ENCODE measurements around the gene RASSF4.

Gene RASSF4, protein sequence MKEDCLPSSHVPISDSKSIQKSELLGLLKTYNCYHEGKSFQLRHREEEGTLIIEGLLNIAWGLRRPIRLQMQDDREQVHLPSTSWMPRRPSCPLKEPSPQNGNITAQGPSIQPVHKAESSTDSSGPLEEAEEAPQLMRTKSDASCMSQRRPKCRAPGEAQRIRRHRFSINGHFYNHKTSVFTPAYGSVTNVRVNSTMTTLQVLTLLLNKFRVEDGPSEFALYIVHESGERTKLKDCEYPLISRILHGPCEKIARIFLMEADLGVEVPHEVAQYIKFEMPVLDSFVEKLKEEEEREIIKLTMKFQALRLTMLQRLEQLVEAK

DNA sequence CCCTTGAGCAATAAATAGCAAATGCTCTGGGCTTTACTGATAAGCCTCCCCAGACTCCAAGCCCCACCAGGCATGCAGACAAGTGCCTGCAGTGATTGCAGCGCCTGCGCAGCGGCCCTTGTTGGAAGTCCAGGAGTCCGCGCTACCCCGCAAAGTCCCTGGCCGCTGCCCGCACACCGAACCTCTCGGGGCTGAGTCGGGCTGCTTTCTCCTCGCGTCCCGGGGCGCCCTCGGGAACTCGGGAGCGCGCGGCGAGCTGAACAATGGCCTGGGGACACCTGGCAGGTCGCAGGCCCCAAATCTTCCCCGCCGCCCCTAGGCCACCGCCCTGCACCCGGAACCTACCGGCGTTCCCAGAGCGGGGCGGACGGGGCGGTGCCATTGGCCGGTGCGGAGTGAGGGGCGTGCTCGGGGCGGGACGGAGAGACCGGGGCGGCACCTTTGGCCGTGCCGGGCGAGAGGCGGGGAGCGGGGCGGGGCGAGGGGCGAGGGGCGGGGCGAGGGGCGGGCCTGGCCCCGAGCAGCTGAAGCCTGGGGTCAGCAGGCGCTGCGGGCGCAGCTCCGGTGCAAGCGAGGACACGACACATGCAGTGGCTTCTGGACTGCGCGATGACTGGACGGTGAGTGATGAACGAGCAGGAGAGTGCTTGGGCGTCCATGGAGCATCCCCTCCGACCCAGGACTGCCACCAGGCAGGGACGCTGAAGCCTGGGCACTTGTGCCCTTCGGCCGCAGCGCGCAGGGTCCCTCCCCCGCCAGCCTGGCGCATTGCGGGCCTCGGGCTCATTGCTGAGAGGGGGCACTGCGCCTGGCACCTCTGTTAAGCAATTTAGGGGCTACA, at the start of gene RASSF4:
TSS of gene RASSF4 (plus strand) at position 556 of the 841 bp plus-strand sequence. CDS start 10,401 bp downstream, outside the sequence.
- no peak for FAIRE-seq
- peak; percentile 71 for DNase-seq (ENCODE audit: low spot score)

GRCh38 chr10:44909910-44910309, 49.7 kb upstream of the RASSF4 start:
- DNase-seq (ENCODE audit: low spot score): no peak
- FAIRE-seq: no peak

- no peak for DNase-seq (ENCODE audit: low spot score)
- no peak for FAIRE-seq
Observed at GRCh38 chr10:44910602-44911001, 49.0 kb upstream of the RASSF4 start.

DNA sequence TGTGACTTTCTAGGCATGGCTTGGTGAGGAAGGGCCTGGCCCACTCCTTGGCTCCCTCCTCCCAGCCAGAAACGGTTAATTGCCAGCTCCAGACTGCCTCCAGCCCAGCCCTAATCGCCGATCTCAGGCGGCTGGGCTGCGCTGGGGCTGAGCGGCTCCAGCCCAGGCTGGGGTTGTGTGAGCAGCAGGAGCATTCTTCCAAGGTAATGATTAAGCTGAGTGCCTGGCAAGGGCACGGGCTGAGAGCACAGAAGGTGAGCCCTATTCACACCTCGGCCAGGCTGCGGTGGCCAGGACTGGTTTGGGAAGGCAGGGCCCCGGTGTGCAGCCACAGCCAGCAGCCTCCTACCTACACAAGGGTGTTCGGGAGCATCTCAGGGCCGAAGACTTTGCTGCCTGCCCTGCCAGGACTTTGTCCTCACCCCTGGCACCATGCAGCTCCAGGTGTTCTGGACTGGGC, 48.5 kb upstream of the RASSF4 start, which contains the start of gene TMEM72:
TSS of gene TMEM72 (plus strand) at position 257 of the 460 bp plus-strand sequence. CDS start at position 433, 176 bp downstream.
- DNase-seq (ENCODE audit: low spot score) (peak; percentile 73), FAIRE-seq (peak; percentile 72)

- DNase-seq (ENCODE audit: low spot score) (no peak), FAIRE-seq (no peak)
Observed at GRCh38 chr10:44911951-44912350, 47.7 kb upstream of the RASSF4 start.

GRCh38 chr10:44913350-44914081, 46.1 kb upstream of the RASSF4 start:
- DNase-seq (ENCODE audit: low spot score): no peak
- FAIRE-seq: no peak

DNA sequence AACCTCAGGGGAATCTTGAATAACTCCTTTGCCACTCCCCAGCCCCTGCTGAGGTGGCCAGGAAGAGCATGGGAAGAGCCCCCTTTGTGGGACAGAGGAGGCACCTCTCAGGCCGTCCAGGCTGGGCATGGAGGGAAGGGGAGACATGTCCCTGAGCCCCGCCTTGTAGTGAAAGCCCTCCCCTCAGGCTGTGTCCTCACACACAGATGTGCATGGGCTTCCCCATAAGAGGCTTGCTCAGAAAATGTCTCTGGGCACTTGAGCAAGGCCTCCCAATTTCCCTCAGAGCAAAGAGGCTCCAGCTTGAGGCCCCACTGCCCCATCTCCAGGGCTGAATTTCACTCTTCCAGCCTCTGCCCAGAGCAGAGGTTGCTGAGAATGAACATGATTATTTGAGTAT, 44.7 kb upstream of the RASSF4 start:
- DNase-seq (ENCODE audit: low spot score) (no peak), FAIRE-seq (no peak)

- FAIRE-seq (no peak), DNase-seq (ENCODE audit: low spot score) (no peak)
Observed at GRCh38 chr10:44916429-44916828, 43.2 kb upstream of the RASSF4 start.

GRCh38 chr10:44917848-44918247, 41.8 kb upstream of the RASSF4 start:
- FAIRE-seq (no peak), DNase-seq (ENCODE audit: low spot score) (no peak)

DNA sequence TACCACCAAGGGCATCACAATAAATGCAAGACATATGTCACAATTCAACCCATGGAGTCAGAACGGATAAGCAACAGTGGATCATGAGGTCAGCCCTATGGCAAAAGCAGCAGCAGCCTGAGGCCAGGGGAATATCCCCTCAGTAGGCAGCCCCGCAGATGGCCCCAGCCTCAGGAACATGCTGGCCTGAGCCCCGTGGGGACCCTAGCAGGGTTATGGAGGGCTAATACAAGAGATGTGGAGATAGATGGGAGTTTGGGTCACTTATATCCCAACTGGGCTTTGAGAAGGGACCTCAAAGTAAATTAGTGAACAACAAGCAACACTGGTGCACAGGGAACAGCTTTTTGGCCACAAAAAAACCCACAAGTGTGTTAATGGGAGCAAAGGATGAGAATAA, 39.4 kb upstream of the RASSF4 start:
- FAIRE-seq (no peak), DNase-seq (ENCODE audit: low spot score) (no peak)

GRCh38 chr10:44921061-44921460, 38.5 kb upstream of the RASSF4 start:
- no peak for FAIRE-seq
- no peak for DNase-seq (ENCODE audit: low spot score)

DNA sequence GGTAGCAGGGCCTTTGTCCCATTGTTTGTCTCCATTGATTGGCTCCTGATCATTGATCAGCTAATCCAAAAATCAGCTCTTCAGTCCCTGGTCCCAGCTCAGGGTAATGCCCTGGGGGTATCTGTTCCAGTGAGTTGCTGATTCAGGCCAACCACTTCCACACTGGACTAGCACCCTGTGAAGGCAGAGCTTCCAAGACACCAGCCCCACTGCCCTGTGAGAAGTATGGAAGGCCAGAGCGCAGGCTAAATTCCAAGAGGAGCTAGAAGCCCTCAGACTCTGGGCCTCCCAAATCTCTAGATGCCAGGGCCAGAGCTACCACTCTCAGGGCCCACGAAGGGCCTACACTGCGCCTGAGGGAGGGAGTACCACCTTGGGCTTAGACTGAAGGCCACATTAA, 38.1 kb upstream of the RASSF4 start:
- FAIRE-seq (no peak), DNase-seq (ENCODE audit: low spot score) (no peak)

DNA sequence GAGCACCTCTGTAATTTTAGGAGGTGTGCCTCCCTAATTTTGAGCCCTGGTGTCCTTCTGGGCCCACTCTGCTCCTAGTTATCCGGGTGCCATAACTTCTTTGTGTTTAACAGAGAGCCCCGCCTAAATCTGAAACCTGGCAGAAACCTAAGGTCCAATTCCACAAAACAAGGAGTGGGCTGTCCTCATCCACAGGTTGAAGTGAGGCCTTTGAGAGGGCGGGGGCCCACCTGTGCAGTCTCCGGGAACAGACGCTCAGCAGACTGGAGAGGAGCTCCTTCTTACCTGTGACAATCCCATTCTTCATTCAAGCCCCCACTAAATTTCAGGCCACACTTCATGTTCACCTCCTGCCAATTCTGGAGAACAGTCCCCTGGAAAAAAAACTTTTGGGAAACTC, 37.6 kb upstream of the RASSF4 start:
- DNase-seq (ENCODE audit: low spot score): no peak
- FAIRE-seq: no peak

DNA sequence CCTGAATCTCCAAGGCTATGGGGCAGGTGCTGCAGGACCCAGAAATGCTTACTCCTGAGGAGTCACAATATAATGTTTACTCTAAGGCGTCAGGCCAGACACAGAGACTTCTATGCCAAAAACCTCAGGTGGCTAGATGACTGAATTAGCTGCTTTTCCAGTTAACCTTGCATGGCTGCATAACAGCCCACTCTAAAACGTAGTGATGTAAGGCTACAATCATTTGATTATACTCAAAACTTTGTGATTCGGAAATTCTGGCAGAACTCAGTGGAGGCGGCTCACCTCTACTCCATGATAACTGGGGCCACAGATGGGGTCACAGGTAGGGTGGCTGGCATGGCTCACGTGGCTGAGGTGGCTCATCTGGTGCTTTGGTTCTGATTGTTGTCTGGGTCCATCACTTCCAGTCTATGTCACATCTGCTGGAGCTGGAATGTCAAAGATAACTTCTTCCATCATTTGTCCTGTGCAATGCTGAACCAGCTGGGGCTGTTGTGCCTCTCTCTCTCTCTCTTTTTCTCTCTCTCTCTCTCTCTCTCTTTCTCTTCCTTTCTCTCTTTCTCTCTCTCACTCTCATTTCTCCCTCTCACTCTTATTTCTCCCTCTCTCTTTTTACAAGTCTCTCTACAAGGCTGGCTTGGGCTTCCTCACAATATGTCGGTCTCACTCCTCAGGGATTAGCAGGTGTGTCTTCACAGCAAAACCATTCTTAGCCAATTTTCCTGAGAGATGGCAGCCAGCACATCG, 36.6 kb upstream of the RASSF4 start:
- no peak for FAIRE-seq
- DNase-seq (ENCODE audit: low spot score): no peak

DNA sequence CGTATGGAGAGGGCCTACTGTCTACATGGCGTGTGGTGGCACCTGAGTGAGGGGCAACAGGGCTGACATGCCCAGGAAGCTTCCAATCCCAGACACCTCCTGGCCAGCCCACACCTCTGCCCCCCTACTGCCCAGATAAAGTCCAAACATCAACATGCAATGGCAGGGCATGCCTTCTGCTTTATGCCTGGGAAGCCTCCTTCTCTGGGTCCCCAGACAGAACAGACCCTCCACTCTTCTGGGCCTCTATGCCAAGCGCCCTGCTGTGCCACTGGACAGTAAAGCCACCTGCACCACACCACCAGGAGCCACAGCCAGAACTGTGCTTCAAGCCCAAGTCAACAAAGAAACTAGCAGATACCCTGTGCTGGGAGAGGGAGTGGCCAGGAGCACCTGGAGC, 36.0 kb upstream of the RASSF4 start:
- no peak for FAIRE-seq
- no peak for DNase-seq (ENCODE audit: low spot score)

- FAIRE-seq (no peak), DNase-seq (ENCODE audit: low spot score) (no peak)
Observed at GRCh38 chr10:44924261-44925040, 35.2 kb upstream of the RASSF4 start.

DNA sequence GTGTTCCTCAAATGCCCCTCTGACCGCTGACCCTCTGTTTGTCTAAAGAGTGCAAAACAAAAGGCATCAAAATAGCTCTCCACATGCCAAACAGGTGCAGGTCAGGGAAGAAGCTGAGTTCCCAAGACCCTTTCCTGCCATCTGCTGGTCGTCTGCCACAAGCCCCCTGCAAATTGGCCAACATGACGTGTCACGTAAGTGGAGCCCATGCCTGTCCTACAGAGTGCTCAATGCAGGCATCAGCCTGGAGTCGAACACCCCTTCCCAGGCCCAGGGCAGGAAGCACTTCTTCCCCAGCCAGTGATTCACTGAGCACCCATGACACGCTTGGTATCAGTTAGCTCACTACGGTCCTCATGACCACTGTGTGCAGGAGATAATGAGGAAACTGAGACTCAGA, 34.4 kb upstream of the RASSF4 start:
- FAIRE-seq (no peak), DNase-seq (ENCODE audit: low spot score) (no peak)

GRCh38 chr10:44925811-44926750, 33.5 kb upstream of the RASSF4 start:
- no peak for FAIRE-seq
- DNase-seq (ENCODE audit: low spot score): no peak

DNA sequence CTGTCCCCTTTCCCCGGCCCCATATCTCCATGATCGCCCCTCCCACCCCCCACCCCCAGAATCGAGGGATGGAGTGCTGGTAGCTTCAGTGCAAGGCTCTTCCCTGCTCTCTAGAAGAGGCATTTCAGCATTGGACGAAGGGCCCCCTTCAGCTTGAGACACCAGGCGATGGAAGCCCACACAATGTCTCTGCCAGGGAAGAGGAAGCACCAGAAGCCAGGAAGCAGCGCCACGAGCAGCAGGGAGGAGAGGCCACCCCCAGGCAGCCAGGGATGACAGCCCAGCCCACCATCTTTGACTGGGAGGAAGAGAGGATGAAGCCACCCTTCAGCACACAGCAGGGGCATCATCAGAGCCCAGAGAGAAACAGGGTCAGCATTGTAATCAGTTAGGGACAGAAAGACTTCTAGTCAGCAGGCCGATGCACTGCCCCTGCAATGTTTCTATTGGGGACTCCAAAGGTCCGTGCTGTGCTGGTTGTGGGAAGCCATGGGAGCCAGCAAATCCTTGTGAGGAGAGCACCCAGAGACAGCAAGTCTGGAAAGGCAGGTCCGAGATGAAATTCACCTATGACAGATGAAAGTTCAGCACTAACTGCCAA, 32.8 kb upstream of the RASSF4 start:
- DNase-seq (ENCODE audit: low spot score) (no peak), FAIRE-seq (no peak)
